HG03159 (cell line): ENCODE data around the gene NABP2.
"Not testable (repeated sequence)": the region's sequence is repeated elsewhere in the genome, so short reads cannot be mapped to it uniquely, and the experiment has no call there.

ENCODE experiments used
- ATAC-seq: cut with Tn5 transposase; IDR thresholded peaks from one replicate; pipeline ENCODE4 v1.9.1; 2021; ENCODE audit warnings: mild to moderate bottlenecking, moderate library complexity; ENCODE audit not compliant: unreplicated experiment

The NABP2 gene

DNA sequence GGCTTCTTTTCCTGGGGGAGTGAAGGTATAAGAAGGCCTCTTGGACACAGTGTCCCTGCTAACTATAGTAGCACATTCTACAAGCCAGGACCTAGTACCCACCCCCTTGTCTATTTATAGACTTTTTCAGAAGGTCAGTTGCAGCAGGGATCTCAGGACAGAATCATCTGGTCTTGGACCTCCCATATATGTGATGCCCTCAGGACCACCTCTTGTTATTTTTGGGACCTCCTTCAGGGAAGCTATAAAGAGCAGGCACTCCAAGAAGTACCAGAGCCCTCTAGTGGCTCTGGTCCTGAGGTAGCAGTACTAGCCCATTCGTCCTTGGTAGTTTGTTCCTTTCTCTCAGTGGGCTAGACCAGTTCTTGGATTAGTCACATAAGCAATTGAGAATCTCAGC, 46.9 kb downstream of the NABP2 start:
- ATAC-seq = no peak

DNA sequence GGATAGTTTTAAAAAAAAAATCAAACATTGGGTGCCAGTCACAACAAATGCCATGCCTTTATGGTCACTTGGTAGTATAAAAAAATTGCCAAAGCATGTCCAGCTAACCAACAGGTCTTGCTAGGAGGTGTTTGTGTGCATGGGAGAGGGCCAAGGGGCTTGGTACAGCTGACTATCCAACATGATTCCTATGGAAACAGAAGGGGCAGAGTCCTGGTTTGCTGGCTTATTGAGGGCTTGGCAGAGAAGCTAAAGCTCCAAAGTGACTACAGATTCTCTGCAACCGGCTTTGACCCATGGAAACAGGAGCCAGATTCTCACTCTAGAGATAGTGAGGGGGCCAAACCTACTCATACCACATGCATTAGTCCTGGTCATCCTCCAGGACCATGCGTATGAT, 48.3 kb downstream of the NABP2 start:
- not testable (repeated sequence) for ATAC-seq

DNA sequence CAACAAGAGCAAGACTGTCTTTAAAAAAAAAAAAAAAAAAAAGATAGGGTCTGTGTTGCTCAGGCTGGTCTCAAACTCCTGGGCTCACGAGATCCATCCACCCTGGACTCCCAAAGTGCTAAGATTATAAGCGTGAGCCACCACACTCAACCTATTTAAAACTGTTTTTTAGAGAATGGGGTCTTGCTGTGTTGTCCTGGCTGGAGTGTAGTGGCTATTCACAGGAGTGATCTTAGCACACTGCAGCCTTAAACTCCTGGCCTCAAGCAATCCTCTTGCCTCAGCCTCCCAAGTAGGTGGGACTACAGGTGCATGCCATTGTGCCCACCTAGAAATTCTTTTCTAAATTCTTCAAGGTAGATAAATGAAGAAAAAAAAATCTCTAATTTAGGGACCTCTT, 50.2 kb downstream of the NABP2 start:
- ATAC-seq = no peak

DNA sequence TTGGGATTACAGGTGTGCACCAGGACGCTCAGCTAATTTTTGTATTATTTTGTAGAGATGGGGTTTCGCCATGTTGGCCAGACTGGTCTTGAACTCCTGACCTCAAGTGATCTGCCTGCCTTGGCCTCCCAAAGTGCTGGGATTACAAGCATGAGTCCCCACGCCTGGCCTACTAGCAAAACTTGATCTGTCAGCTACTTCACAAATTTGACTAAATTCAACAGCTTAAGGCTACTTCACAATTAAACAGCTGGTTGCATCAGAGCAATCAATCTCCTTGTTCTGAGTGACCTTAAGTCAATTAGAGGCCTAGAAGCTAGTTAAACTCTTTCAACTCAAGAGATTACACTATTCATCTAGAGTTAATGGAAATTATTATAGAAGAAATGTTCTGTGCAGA, 54.8 kb downstream of the NABP2 start:
- no peak for ATAC-seq
